GM23248 (cell line): ENCODE data around the gene SLC9A4.

Experiments used
- EZH2 ChIP-seq: fragments of 200-600 bp; sonication (generic); IDR thresholded peaks from 2 replicates; pipeline ENCODE4 v1.6.1; 2018; ENCODE audit warnings: antibody characterized with exemption, mild to moderate bottlenecking; ENCODE audit not compliant: insufficient read depth, poor library complexity, severe bottlenecking
- EZH2phosphoT487 ChIP-seq: fragments of 200-600 bp; sonication (generic); IDR thresholded peaks from 2 replicates; pipeline ENCODE4 v1.6.1; 2018; ENCODE audit warnings: antibody characterized with exemption, moderate library complexity, mild to moderate bottlenecking, low read depth; ENCODE audit not compliant: insufficient read depth

- TF ChIP-seq EZH2 (no peak), EZH2phosphoT487 (no peak)
Measured at GRCh38 chr2:102538491-102538890, 65.5 kb downstream of the SLC9A4 start.
